GM23338 (cell line): ENCODE results near the gene FHIT. TPM values are rescaled to one million over a fixed set of nuclear protein-coding genes. Genes with fewer than 3 reads are reported as not detected.

Experiments
- ATAC-seq: fragments of 200-7000 bp; cut with Tn5 transposase; 3 replicates; pipeline ENCODE4 v1.9.1; 2020
- DNase-seq: peaks from one replicate; pipeline ENCODE4 v3.0.0-alpha.2; 2015; ENCODE audit warnings: low spot score
- H2AFZ ChIP-seq: fragments of 200-600 bp; sonication (generic); 2 replicates; pipeline ENCODE4 v1.8.0; 2016; ENCODE audit warnings: antibody characterized with exemption, mild to moderate bottlenecking, moderate library complexity
- H3F3A ChIP-seq: fragments of 200-600 bp; sonication (generic); replicated peaks from 2 replicates; pipeline ENCODE4 v1.8.0; 2017; ENCODE audit warnings: antibody characterized with exemption, mixed run types, low read depth
- H3K27ac ChIP-seq: fragments of 200-600 bp; sonication (generic); 2 replicates; pipeline ENCODE4 v1.6.1; 2016; ENCODE audit warnings: low read depth
- H3K27me3 ChIP-seq: fragments of 200-600 bp; sonication (generic); 2 replicates; pipeline ENCODE4 v1.8.0; 2016; ENCODE audit warnings: mild to moderate bottlenecking, mixed run types, moderate library complexity; ENCODE audit not compliant: insufficient read depth
- H3K36me3 ChIP-seq: fragments of 200-600 bp; sonication (generic); 2 replicates; pipeline ENCODE4 v1.8.0; 2016; ENCODE audit warnings: mild to moderate bottlenecking; ENCODE audit not compliant: insufficient read depth
- H3K4me1 ChIP-seq: fragments of 200-600 bp; sonication (generic); 2 replicates; pipeline ENCODE4 v1.8.0; 2016; ENCODE audit warnings: mild to moderate bottlenecking, moderate library complexity; ENCODE audit not compliant: insufficient read depth
- H3K4me2 ChIP-seq: fragments of 200-600 bp; sonication (generic); 2 replicates; pipeline ENCODE4 v1.7.1; 2017; ENCODE audit warnings: mixed run types
- H3K4me3 ChIP-seq: fragments of 200-600 bp; sonication (generic); 2 replicates; pipeline ENCODE4 v1.6.1; 2016; ENCODE audit warnings: mixed run types
- H3K79me2 ChIP-seq: fragments of 200-600 bp; sonication (generic); replicated peaks from 2 replicates; pipeline ENCODE4 v1.8.0; 2017; ENCODE audit warnings: mild to moderate bottlenecking; ENCODE audit not compliant: insufficient read depth
- H3K9me2 ChIP-seq: fragments of 200-600 bp; sonication (generic); 2 replicates; pipeline ENCODE4 v1.8.0; 2017; ENCODE audit not compliant: insufficient read depth
- H4K20me1 ChIP-seq: fragments of 200-600 bp; sonication (generic); replicated peaks from 2 replicates; pipeline ENCODE4 v1.8.0; 2017; ENCODE audit warnings: mild to moderate bottlenecking; ENCODE audit not compliant: insufficient read depth
- H3K27ac Mint-ChIP-seq: 2 replicates; pipeline ENCODE4 v1.8.0; 2020; ENCODE audit warnings: inconsistent platforms, mild to moderate bottlenecking, moderate library complexity, mixed read lengths
- H3K27me3 Mint-ChIP-seq: 3 replicates; pipeline ENCODE4 v1.8.0; 2022; ENCODE audit warnings: low read depth, mild to moderate bottlenecking, moderate library complexity, mixed read lengths, inconsistent platforms; ENCODE audit not compliant: insufficient read depth, poor library complexity
- H3K36me3 Mint-ChIP-seq: 3 replicates; pipeline ENCODE4 v1.8.0; 2021; ENCODE audit warnings: low read depth, mild to moderate bottlenecking, inconsistent platforms, moderate library complexity, mixed read lengths
- H3K4me1 Mint-ChIP-seq: 3 replicates; pipeline ENCODE4 v1.8.0; 2020; ENCODE audit warnings: mild to moderate bottlenecking, inconsistent platforms, mixed read lengths
- H3K4me3 Mint-ChIP-seq: 3 replicates; pipeline ENCODE4 v1.8.0; 2021; ENCODE audit warnings: moderate library complexity, mild to moderate bottlenecking, inconsistent platforms, mixed read lengths
- H3K9me3 Mint-ChIP-seq: 3 replicates; pipeline ENCODE4 v1.8.0; 2020; ENCODE audit warnings: moderate library complexity, mild to moderate bottlenecking, inconsistent platforms, mixed read lengths
- CTCF ChIP-seq, 2 experiments: fragments of 200-600 bp in 1 of 2; sonication (generic) in 1 of 2; conservative IDR thresholded peaks; 2 replicates each; pipeline versions ENCODE4 v1.5.1 to v1.6.1; 2016 to 2017; ENCODE audit warnings: antibody characterized with exemption in 2 of 2, low read depth in 2 of 2, mild to moderate bottlenecking in 2 of 2, moderate library complexity in 1 of 2
- ETS1 ChIP-seq: IDR thresholded peaks from 2 replicates; pipeline ENCODE4 v1.6.1; 2016; ENCODE audit warnings: antibody characterized with exemption
- EZH2 ChIP-seq: fragments of 200-600 bp; sonication (generic); IDR thresholded peaks from one replicate; pipeline ENCODE4 v1.8.0; 2017; ENCODE audit warnings: antibody characterized with exemption, mild to moderate bottlenecking, low read depth; ENCODE audit not compliant: unreplicated experiment
- EZH2phosphoT487 ChIP-seq: fragments of 200-600 bp; sonication (generic); IDR thresholded peaks from one replicate; pipeline ENCODE4 v1.8.1; 2018; ENCODE audit warnings: antibody characterized with exemption; ENCODE audit not compliant: unreplicated experiment
- JUNB ChIP-seq: IDR thresholded peaks from one replicate; pipeline ENCODE4 v1.6.1; 2016; ENCODE audit warnings: antibody characterized with exemption; ENCODE audit not compliant: unreplicated experiment
- NANOG ChIP-seq: IDR thresholded peaks from 2 replicates; pipeline ENCODE4 v1.6.1; 2016; ENCODE audit warnings: antibody characterized with exemption, borderline replicate concordance
- ZNF331 ChIP-seq: fragments of 250-450 bp; sonication (Bioruptor Pico); IDR thresholded peaks from 2 replicates; pipeline ENCODE4 v1.5.0; 2020; ENCODE audit warnings: low read depth, mild to moderate bottlenecking, moderate library complexity
- ZNF462 ChIP-seq: fragments of 250-450 bp; sonication (Bioruptor Pico); IDR thresholded peaks from 2 replicates; pipeline ENCODE4 v1.5.0; 2020; ENCODE audit warnings: mild to moderate bottlenecking, moderate library complexity
- polyA plus RNA-seq: library from polyadenylated mRNA; unstranded; fragments of >200 nt; fragmentation: Nextera tagmentation; extraction: Ambion mirVana; gene quantifications from 2 replicates; pipeline ENCODE4 v1.2.1, GENCODE V29; 2016
- total RNA-seq: library from RNA; depleted of rRNA; stranded (reverse); fragments of >200 nt; shearing (Covaris generic); gene quantifications from 2 replicates; pipeline ENCODE4 v1.2.3, GENCODE V29; 2014

The FHIT gene
- total and polyA plus RNA-seq, 2 experiments from 2014 or later, result 3.0 to 8.3 TPM

- no peak for TF ChIP-seq ZNF462 (CRISPR knock-in tag)
These were observed 1053.0 kb downstream of the FHIT start (continued) for GRCh38 chr3:60198179-60198720.

- peaks cover 19% of the 10 kb centered on the region for H3K4me1 ChIP-seq
- no peak for TF ChIP-seq JUNB
- no peak for TF ChIP-seq EZH2phosphoT487
- TF ChIP-seq CTCF (conservative IDR thresholded peaks at IDR 0.05; ENCODE audit: low read depth in 2 of 2), result no peak
- TF ChIP-seq ZNF331, result no peak
- TF ChIP-seq EZH2, result no peak
- no peak for TF ChIP-seq ETS1
- no peak for TF ChIP-seq NANOG
These were observed 1058.7 kb downstream of the FHIT start for GRCh38 chr3:60192297-60193114.

More at GRCh38 chr3:60192297-60193114, 1058.7 kb downstream of the FHIT start:
- Histone ChIP-seq H3K4me2 (no peak overlapping the region), H3K79me2 (no peaks in the 10 kb centered on the region), H2AFZ (no peak overlapping the region), H3K36me3 (no peaks in the 10 kb centered on the region), H3F3A (no peaks in the 10 kb centered on the region), H3K9me2 (no peaks in the 10 kb centered on the region), H3K27ac (no peak overlapping the region), H3K4me3 (no peak overlapping the region), H3K27me3 (no peaks in the 10 kb centered on the region), H4K20me1 (no peaks in the 10 kb centered on the region)
- H3K27ac Mint-ChIP-seq, result no peak overlapping the region
- no peak overlapping the region for H3K4me3 Mint-ChIP-seq
- no peaks in the 10 kb centered on the region for H3K9me3 Mint-ChIP-seq
- ATAC-seq (no peak), DNase-seq (no peak)
- no peaks in the 10 kb centered on the region for H3K36me3 Mint-ChIP-seq
- no peaks in the 10 kb centered on the region for H3K27me3 Mint-ChIP-seq
- peaks cover 12% of the 10 kb centered on the region; the same call in 2 of the 3 replicates for H3K4me1 Mint-ChIP-seq
